ENCODE measurements around the gene CUL5. TPM values are rescaled to one million over a fixed set of nuclear protein-coding genes. Genes with fewer than 3 reads are reported as not detected.

CUL5 gene
- total and polyA plus RNA-seq, 2 donors (not counting 1 experiment from before 2014, with no cell fraction given): 22.9 to 28.2 TPM

DNA sequence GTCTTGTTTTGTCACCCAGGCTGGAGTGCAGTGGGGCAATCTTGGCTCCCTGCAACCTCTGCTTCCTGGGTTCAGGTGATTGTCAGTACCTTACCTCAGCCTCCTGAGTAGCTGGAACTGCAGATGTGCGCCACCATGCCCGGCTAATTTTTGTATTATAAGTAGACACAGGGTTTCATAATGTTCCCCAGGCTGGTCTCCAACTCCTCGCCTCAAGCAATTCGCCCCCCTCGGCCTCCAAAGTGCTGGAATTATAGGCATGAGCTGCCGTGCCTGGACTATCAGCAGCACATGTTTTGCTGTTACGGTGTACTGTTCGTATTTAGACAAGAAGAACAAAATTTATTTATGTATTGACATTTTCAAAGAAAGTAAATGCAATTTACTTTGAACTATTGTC lies 45.6 kb upstream of the CUL5 start:
- H3K9ac ChIP-seq (ENCODE audit: insufficient read depth, low read length): no peak overlapping the region
- no peaks in the 10 kb centered on the region for H3K36me3 ChIP-seq (ENCODE audit: control insufficient read depth, insufficient read depth, low read length)
- no peaks in the 10 kb centered on the region for H3K9me3 ChIP-seq (ENCODE audit: control insufficient read depth, insufficient read depth, low read depth, low read length)
- H3K4me2 ChIP-seq (ENCODE audit: extremely low read depth, insufficient read depth, low read length): no peak overlapping the region
- H3K4me1 ChIP-seq (ENCODE audit: control insufficient read depth, extremely low read depth, insufficient read depth, low read length): no peaks in the 10 kb centered on the region
- H4K20me1 ChIP-seq (ENCODE audit: control insufficient read depth, extremely low read depth, insufficient read depth, low read length): no peaks in the 10 kb centered on the region
- H3K27me3 ChIP-seq (ENCODE audit: control insufficient read depth, insufficient read depth, low read length): no peaks in the 10 kb centered on the region
- H2AFZ ChIP-seq (ENCODE audit: low read length): no peak overlapping the region
- TF ChIP-seq, protein P1, sequence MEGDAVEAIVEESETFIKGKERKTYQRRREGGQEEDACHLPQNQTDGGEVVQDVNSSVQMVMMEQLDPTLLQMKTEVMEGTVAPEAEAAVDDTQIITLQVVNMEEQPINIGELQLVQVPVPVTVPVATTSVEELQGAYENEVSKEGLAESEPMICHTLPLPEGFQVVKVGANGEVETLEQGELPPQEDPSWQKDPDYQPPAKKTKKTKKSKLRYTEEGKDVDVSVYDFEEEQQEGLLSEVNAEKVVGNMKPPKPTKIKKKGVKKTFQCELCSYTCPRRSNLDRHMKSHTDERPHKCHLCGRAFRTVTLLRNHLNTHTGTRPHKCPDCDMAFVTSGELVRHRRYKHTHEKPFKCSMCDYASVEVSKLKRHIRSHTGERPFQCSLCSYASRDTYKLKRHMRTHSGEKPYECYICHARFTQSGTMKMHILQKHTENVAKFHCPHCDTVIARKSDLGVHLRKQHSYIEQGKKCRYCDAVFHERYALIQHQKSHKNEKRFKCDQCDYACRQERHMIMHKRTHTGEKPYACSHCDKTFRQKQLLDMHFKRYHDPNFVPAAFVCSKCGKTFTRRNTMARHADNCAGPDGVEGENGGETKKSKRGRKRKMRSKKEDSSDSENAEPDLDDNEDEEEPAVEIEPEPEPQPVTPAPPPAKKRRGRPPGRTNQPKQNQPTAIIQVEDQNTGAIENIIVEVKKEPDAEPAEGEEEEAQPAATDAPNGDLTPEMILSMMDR (conservative IDR thresholded peaks at IDR 0.05 in 1 of 2, IDR thresholded peaks at IDR 0.05 in 1 of 2; ENCODE audit: low read depth in 1 of 2, low read length in 2 of 2): no peak
- TF ChIP-seq EZH2 (IDR thresholded peaks at IDR 0.05; ENCODE audit: low read length, missing control alignments): no peak
- no peaks in the 10 kb centered on the region for H3K79me2 ChIP-seq (ENCODE audit: control insufficient read depth, insufficient read depth, low read length)
- DNase-seq (ENCODE audit: low read depth in 2 of 2): no peak
- H3K4me3 ChIP-seq (replicated peaks in 1 of 4; ENCODE audit: control extremely low read depth in 1 of 4, insufficient read depth in 1 of 4, low read depth in 3 of 4, low read length in 4 of 4): no peak overlapping the region
- H3K27ac ChIP-seq (ENCODE audit: insufficient read depth, low read length): no peak overlapping the region

DNA sequence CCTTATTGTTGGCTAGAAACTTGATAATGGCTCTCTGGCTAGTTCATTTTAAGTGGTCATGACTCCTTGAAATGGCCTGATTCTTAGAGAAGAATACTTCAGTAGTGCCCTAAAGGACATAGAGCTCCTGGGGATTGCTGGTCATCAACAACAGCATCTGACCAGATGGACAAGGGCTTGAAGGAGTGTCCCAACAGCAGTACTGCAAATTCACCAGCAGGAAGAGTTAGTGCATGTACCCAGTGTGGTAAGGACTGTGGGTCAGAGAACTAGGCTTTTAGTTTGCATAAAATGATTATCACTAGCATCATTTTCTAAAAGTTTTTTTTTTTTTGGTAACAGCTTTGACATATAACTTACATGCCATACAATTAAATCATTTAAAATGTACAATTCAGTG lies 39.5 kb upstream of the CUL5 start:
- no peak for TF ChIP-seq EZH2 (IDR thresholded peaks at IDR 0.05; ENCODE audit: low read length, missing control alignments)
- TF ChIP-seq, protein P1 (conservative IDR thresholded peaks at IDR 0.05 in 1 of 2, IDR thresholded peaks at IDR 0.05 in 1 of 2; ENCODE audit: low read depth in 1 of 2, low read length in 2 of 2): no peak
- Histone ChIP-seq H3K9me3 (ENCODE audit: control insufficient read depth, insufficient read depth, low read depth, low read length) (no peaks in the 10 kb centered on the region), H3K27ac (ENCODE audit: insufficient read depth, low read length) (no peak overlapping the region), H3K79me2 (ENCODE audit: control insufficient read depth, insufficient read depth, low read length) (no peaks in the 10 kb centered on the region), H3K9ac (ENCODE audit: insufficient read depth, low read length) (no peak overlapping the region), H2AFZ (ENCODE audit: low read length) (no peak overlapping the region), H3K4me3 (replicated peaks in 1 of 4; ENCODE audit: control extremely low read depth in 1 of 4, insufficient read depth in 1 of 4, low read depth in 3 of 4, low read length in 4 of 4) (no peak overlapping the region), H4K20me1 (ENCODE audit: control insufficient read depth, extremely low read depth, insufficient read depth, low read length) (no peaks in the 10 kb centered on the region), H3K27me3 (ENCODE audit: control insufficient read depth, insufficient read depth, low read length) (no peaks in the 10 kb centered on the region), H3K36me3 (ENCODE audit: control insufficient read depth, insufficient read depth, low read length) (no peaks in the 10 kb centered on the region), H3K4me2 (ENCODE audit: extremely low read depth, insufficient read depth, low read length) (no peak overlapping the region), H3K4me1 (ENCODE audit: control insufficient read depth, extremely low read depth, insufficient read depth, low read length) (no peaks in the 10 kb centered on the region)
- DNase-seq (ENCODE audit: low read depth in 2 of 2): no peak

DNA sequence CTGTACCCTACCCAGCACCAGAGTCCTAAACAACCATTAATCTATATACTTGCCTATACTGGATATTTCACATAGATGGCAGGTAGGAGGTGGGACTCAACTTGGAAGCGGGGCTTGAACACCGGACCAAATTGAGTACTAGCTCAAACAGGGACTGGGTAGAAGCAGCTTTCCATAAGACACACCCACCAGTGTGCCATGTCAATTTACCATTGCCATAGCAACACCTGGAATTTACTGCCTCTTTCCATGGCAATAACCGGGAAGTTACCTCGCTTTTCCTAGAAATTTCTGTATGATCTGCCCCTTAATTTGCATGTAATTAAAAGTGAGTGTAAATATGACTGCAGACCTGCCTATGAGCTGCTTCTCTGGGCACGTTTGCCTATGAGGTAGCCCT lies 38.6 kb upstream of the CUL5 start:
- Histone ChIP-seq H3K36me3 (ENCODE audit: control insufficient read depth, insufficient read depth, low read length) (no peaks in the 10 kb centered on the region), H3K27me3 (ENCODE audit: control insufficient read depth, insufficient read depth, low read length) (no peaks in the 10 kb centered on the region), H3K4me3 (replicated peaks in 1 of 4; ENCODE audit: control extremely low read depth in 1 of 4, insufficient read depth in 1 of 4, low read depth in 3 of 4, low read length in 4 of 4) (no peak overlapping the region), H3K79me2 (ENCODE audit: control insufficient read depth, insufficient read depth, low read length) (no peaks in the 10 kb centered on the region), H3K4me1 (ENCODE audit: control insufficient read depth, extremely low read depth, insufficient read depth, low read length) (no peaks in the 10 kb centered on the region), H2AFZ (ENCODE audit: low read length) (no peak overlapping the region), H4K20me1 (ENCODE audit: control insufficient read depth, extremely low read depth, insufficient read depth, low read length) (no peaks in the 10 kb centered on the region), H3K27ac (ENCODE audit: insufficient read depth, low read length) (no peak overlapping the region), H3K9ac (ENCODE audit: insufficient read depth, low read length) (no peak overlapping the region), H3K4me2 (ENCODE audit: extremely low read depth, insufficient read depth, low read length) (no peak overlapping the region), H3K9me3 (ENCODE audit: control insufficient read depth, insufficient read depth, low read depth, low read length) (no peaks in the 10 kb centered on the region)
- TF ChIP-seq, protein P1 (conservative IDR thresholded peaks at IDR 0.05 in 1 of 2, IDR thresholded peaks at IDR 0.05 in 1 of 2; ENCODE audit: low read depth in 1 of 2, low read length in 2 of 2): no peak
- TF ChIP-seq EZH2 (IDR thresholded peaks at IDR 0.05; ENCODE audit: low read length, missing control alignments): no peak
- no peak for DNase-seq (ENCODE audit: low read depth in 2 of 2)

Measured in fibroblast of lung (primary cell).